Immature natural killer cell (primary cell): Measurements from ENCODE around the gene MAP3K5. TPM values are rescaled to one million over a fixed set of nuclear protein-coding genes. Genes with fewer than 3 reads are reported as not detected.

Source experiments
- DNase-seq, 3 donors: peaks; one replicate each; pipeline ENCODE4 v3.0.0; 2022; ENCODE audit warnings: mixed read lengths in 1 of 3
- H3K27ac Mint-ChIP-seq, 6 donors: one replicate each; pipeline ENCODE4 v1.8.0; 2020; ENCODE audit warnings: mixed read lengths in 6 of 6, mild to moderate bottlenecking in 5 of 6, inconsistent platforms in 4 of 6, moderate library complexity in 3 of 6
- H3K27me3 Mint-ChIP-seq, 3 donors: one replicate each; pipeline ENCODE4 v1.8.0; 2020 to 2021; ENCODE audit warnings: low read depth in 3 of 3, mild to moderate bottlenecking in 3 of 3, mixed read lengths in 3 of 3, moderate library complexity in 3 of 3, inconsistent platforms in 1 of 3
- H3K36me3 Mint-ChIP-seq, 3 donors: one replicate each; pipeline ENCODE4 v1.8.0; 2020; ENCODE audit warnings: mixed read lengths in 3 of 3, inconsistent platforms in 2 of 3, mild to moderate bottlenecking in 2 of 3
- H3K4me1 Mint-ChIP-seq, 2 donors: one replicate each; pipeline ENCODE4 v1.8.0; 2020; ENCODE audit warnings: inconsistent platforms in 2 of 2, mild to moderate bottlenecking in 2 of 2, mixed read lengths in 2 of 2, moderate library complexity in 1 of 2
- H3K4me3 Mint-ChIP-seq, 5 donors: one replicate each; pipeline ENCODE4 v1.8.0; 2020; ENCODE audit warnings: mild to moderate bottlenecking in 5 of 5, mixed read lengths in 5 of 5, inconsistent platforms in 3 of 5, moderate library complexity in 3 of 5
- H3K9me3 Mint-ChIP-seq, 6 donors: one replicate each; pipeline ENCODE4 v1.8.0; 2020; ENCODE audit warnings: mild to moderate bottlenecking in 6 of 6, mixed read lengths in 6 of 6, inconsistent platforms in 4 of 6, moderate library complexity in 3 of 6
- polyA plus RNA-seq, 3 donors: library from polyadenylated mRNA; unstranded; fragments of 300-500 nt; fragmentation: Illumina TruSeq; gene quantifications; one replicate each; pipeline ENCODE4 v1.2.3, GENCODE V29; 2021

The MAP3K5 gene
- polyA plus RNA-seq, 3 donors from 2014 or later: 5.5 to 13.8 (median 6.2) TPM

- no peaks in the 10 kb centered on the region for H3K9me3 Mint-ChIP-seq
- H3K4me3 Mint-ChIP-seq: no peak overlapping the region
- peaks cover 13 to 37% (median 17%) of the 10 kb centered on the region in 3 donors for H3K36me3 Mint-ChIP-seq
- peaks cover 0 to 2% (median 0%) of the 10 kb centered on the region in 3 donors for H3K27me3 Mint-ChIP-seq
- no peak overlapping the region for H3K27ac Mint-ChIP-seq
- no peak for DNase-seq
- peaks cover 32 to 38% of the 10 kb centered on the region in 2 donors for H3K4me1 Mint-ChIP-seq
Measured at GRCh38 chr6:136568129-136568528, 224.1 kb downstream of the MAP3K5 start.

- peaks cover 12 to 35% (median 13%) of the 10 kb centered on the region in 3 donors for H3K36me3 Mint-ChIP-seq
- H3K4me1 Mint-ChIP-seq: peaks cover 37 to 43% of the 10 kb centered on the region in 2 donors
- DNase-seq: no peak
- H3K4me3 Mint-ChIP-seq: no peak overlapping the region
- peaks cover 0 to 2% (median 0%) of the 10 kb centered on the region in 3 donors for H3K27me3 Mint-ChIP-seq
- H3K27ac Mint-ChIP-seq: no peak overlapping the region
- H3K9me3 Mint-ChIP-seq: no peaks in the 10 kb centered on the region
Measured at GRCh38 chr6:136567688-136568087, 224.6 kb downstream of the MAP3K5 start.

DNA sequence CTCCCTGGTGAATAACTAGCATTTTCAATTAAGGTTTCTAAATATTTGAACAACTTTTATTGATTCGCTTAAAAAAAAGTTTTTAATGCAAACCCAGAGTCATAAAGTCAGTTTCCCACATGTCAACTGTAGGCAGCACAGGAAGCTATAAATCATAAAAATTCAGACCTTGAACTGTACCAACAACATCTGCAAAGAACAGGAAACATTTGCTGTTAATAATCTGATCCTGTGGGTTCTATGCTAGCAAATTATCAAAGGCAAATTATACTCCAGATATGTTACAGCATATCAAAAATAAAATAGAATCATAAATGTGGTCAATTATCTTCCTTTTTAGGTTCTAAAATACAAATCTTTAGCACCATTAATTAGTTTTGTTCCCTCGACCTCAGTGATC lies 225.4 kb downstream of the MAP3K5 start:
- Mint-ChIP-seq H3K36me3 (peaks cover 10 to 32% (median 11%) of the 10 kb centered on the region in 3 donors), H3K9me3 (no peaks in the 10 kb centered on the region), H3K27ac (peak overlapping the region in 2 of 6 donors; percentile 43 to 70), H3K27me3 (peaks cover 0 to 2% (median 0%) of the 10 kb centered on the region in 3 donors), H3K4me3 (no peak overlapping the region), H3K4me1 (peaks cover 41 to 51% of the 10 kb centered on the region in 2 donors)
- DNase-seq: no peak

DNA sequence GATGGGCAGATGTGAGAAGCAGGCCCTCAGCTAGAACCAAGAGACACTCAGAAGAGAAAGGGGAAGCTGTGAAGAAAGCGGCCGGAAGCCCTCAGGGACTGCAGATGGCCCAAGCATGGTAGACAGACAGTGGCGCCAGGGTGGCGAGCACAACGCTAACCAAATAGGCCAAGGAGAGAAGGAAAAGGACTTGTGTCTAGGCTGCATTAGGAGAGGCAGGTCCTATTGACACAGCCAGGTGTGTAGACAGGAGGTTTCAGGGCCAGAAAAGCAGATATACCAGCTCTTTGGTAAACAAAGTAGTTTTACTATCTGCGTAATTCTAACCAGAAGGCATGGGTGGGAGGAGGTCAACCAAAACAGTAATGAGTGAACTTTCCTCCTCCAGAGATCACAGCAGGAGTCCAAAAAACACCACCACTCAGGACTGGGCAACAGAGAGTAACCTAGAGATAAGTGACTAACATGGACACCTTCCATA lies 226.2 kb downstream of the MAP3K5 start:
- no peak for DNase-seq
- Mint-ChIP-seq H3K27ac (peak overlapping the region in 5 of 6 donors; percentile 2 to 39 (median 23)), H3K27me3 (peaks cover 0 to 2% (median 0%) of the 10 kb centered on the region in 3 donors), H3K9me3 (no peaks in the 10 kb centered on the region), H3K4me1 (peaks cover 41 to 52% of the 10 kb centered on the region in 2 donors), H3K4me3 (peak overlapping the region in 2 of 5 donors; percentile 21 to 26), H3K36me3 (peaks cover 10 to 29% (median 12%) of the 10 kb centered on the region in 3 donors)

DNA sequence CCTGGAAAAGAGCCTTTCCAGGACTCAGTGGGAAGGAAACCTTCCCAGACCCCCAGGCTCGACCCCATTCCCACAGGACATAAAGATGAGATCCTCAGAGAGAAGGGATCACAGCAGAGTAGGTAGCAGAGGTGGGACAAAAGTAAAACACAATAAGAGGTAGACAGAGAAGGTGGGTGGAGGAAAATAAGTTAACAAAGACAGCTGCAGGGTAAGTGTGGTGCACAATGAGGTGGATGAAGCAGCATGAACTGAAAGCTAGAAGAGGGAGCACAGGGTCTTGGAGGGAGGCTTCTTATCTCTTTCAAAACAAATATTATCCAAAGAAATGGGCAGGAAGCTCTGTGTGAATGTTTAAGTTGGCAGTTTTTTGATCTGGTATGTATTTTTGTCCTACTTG lies 228.1 kb downstream of the MAP3K5 start:
- Mint-ChIP-seq H3K27me3 (peaks cover 0 to 2% (median 0%) of the 10 kb centered on the region in 3 donors), H3K36me3 (peaks cover 17 to 31% (median 19%) of the 10 kb centered on the region in 3 donors), H3K27ac (peak overlapping the region in 3 of 6 donors; percentile 6 to 65 (median 50)), H3K4me3 (peak overlapping the region; percentile 11 to 62 (median 25)), H3K4me1 (peaks cover 41 to 52% of the 10 kb centered on the region in 2 donors), H3K9me3 (no peaks in the 10 kb centered on the region)
- no peak for DNase-seq

- H3K4me3 Mint-ChIP-seq: peak overlapping the region; percentile 20 to 62 (median 34)
- H3K9me3 Mint-ChIP-seq: no peaks in the 10 kb centered on the region
- H3K4me1 Mint-ChIP-seq: peaks cover 41 to 52% of the 10 kb centered on the region in 2 donors
- peaks cover 0 to 2% (median 0%) of the 10 kb centered on the region in 3 donors for H3K27me3 Mint-ChIP-seq
- peaks cover 18 to 36% (median 22%) of the 10 kb centered on the region in 3 donors for H3K36me3 Mint-ChIP-seq
- DNase-seq: no peak
- peak overlapping the region in 3 of 6 donors; percentile 6 to 65 (median 50) for H3K27ac Mint-ChIP-seq
Measured at GRCh38 chr6:136563386-136564152, 228.7 kb downstream of the MAP3K5 start.

DNA sequence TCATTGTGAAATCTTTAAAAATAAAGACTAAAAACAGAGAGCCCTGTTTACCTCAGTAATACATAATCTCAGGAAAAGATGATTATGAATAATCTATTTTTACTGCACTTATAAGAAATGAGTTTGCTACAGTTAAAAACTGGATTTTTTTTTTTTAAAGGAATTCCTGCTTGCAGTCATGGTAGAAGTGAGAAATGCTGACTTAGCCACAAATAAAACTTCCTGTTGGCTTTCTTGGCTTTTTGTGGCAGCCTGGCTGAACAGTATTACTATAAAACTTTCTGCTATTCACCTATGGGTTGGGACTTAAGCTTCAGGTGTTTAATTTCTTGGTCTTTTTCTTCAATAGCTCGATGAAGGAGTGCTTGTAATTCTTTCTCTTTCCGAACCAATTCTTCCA lies 230.1 kb downstream of the MAP3K5 start:
- H3K36me3 Mint-ChIP-seq: peaks cover 29 to 45% (median 32%) of the 10 kb centered on the region in 3 donors

DNA sequence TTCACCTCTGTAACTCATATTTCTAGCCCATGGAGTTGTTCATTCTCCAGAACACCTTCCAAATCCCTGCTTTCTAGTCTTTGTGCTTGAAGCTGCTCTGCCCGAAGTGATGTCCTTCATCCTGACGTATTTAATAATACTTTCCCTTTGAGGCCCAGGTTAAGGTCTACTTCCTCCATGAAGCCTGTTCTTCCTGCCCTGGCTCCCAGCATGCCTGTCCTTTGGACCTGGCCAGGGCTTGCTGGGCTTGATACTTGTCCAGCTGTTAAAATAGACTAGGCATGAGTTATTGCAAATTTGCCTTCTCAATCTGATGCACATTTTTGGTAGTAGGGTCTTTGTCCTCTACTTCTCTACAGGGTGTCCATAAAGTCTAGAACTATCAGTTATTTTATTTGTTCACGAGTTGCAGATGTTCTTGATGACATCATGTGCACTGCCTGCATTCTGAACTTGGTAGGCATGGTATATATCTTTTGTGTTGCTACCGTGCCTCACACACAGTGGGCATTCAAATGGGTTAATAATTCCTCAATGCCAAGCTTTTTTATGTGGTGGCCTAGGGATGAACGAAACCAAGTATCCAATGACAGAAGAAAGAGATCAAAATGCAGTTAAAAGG lies 239.0 kb downstream of the MAP3K5 start:
- Mint-ChIP-seq H3K36me3 (peaks cover 10 to 20% (median 17%) of the 10 kb centered on the region in 3 donors), H3K4me1 (peaks cover 10 to 12% of the 10 kb centered on the region in 2 donors), H3K27ac (no peak overlapping the region), H3K27me3 (peaks cover 5 to 15% (median 14%) of the 10 kb centered on the region in 3 donors), H3K4me3 (no peak overlapping the region), H3K9me3 (no peaks in the 10 kb centered on the region)
- no peak for DNase-seq

More for the DNA sequence above, 230.1 kb downstream of the MAP3K5 start:
- peaks cover 37 to 51% of the 10 kb centered on the region in 2 donors for H3K4me1 Mint-ChIP-seq
- H3K4me3 Mint-ChIP-seq: no peak overlapping the region
- H3K27me3 Mint-ChIP-seq: peaks cover 0 to 3% (median 0%) of the 10 kb centered on the region in 3 donors
- no peak for DNase-seq
- H3K9me3 Mint-ChIP-seq: no peaks in the 10 kb centered on the region
- H3K27ac Mint-ChIP-seq: no peak overlapping the region

- Mint-ChIP-seq H3K9me3 (no peaks in the 10 kb centered on the region), H3K4me1 (peaks cover 10 to 12% of the 10 kb centered on the region in 2 donors), H3K27ac (no peak overlapping the region), H3K27me3 (peaks cover 5 to 18% (median 14%) of the 10 kb centered on the region in 3 donors), H3K36me3 (peaks cover under 1 to 10% (median 8%) of the 10 kb centered on the region in 3 donors), H3K4me3 (peak overlapping the region in 2 of 5 donors; percentile 25 to 64)
- no peak for DNase-seq
Measured at GRCh38 chr6:136552054-136552453, 240.2 kb downstream of the MAP3K5 start.

GRCh38 chr6:136551103-136551502 lies 241.2 kb downstream of the MAP3K5 start:
- H3K4me3 Mint-ChIP-seq: peak overlapping the region; percentile 54 to 84 (median 62)
- DNase-seq: no peak
- peaks cover 0 to 7% (median 5%) of the 10 kb centered on the region in 3 donors for H3K36me3 Mint-ChIP-seq
- peak overlapping the region in 1 of 6 donors; percentile 43 for H3K27ac Mint-ChIP-seq
- H3K9me3 Mint-ChIP-seq: no peaks in the 10 kb centered on the region
- peaks cover 5 to 22% (median 14%) of the 10 kb centered on the region in 3 donors for H3K27me3 Mint-ChIP-seq
- peaks cover 10 to 12% of the 10 kb centered on the region in 2 donors for H3K4me1 Mint-ChIP-seq

- Mint-ChIP-seq H3K27ac (peak within 1 kb of the TSS in 2 of 6 donors; percentile 3 to 47), H3K27me3 (peaks cover 5 to 22% (median 14%) of the 10 kb centered on the region in 3 donors), H3K4me3 (peak within 1 kb of the TSS; percentile 72 to 85 (median 78)), H3K4me1 (peaks cover 10 to 12% of the 10 kb centered on the region in 2 donors), H3K36me3 (peaks cover 0 to 7% (median 5%) of the 10 kb centered on the region in 3 donors), H3K9me3 (no peaks in the 10 kb centered on the region)
- peak; percentile 47 to 55 (median 55) for DNase-seq
Measured at GRCh38 chr6:136550330-136551071, 241.8 kb downstream of the MAP3K5 start, which contains the start of gene MAP7. Gene MAP7 (minus strand): TSS chr6:136550422. CDS start chr6:136550408, 14 bp downstream.

DNA sequence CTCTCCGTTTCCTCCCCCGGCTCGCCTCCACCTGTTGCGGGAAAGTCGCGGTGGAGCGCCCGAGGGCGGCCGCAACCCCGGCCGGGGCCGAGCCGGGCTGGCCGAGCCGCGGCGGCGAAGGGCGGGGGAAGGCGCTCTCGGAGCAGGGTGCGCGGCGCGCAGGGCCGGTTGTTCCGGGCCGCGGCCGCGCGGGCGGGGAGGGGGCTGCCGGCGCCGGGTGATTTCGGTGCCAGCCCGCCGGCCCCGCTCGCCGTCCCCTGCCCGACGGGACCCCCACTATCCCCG lies 242.3 kb downstream of the MAP3K5 start:
- Mint-ChIP-seq H3K4me1 (peaks cover 10 to 12% of the 10 kb centered on the region in 2 donors), H3K27ac (no peak overlapping the region), H3K4me3 (peak overlapping the region in 3 of 5 donors; percentile 40 to 54 (median 53)), H3K9me3 (no peaks in the 10 kb centered on the region), H3K27me3 (peaks cover 7 to 19% (median 14%) of the 10 kb centered on the region in 3 donors), H3K36me3 (peaks cover 0 to 2% (median 2%) of the 10 kb centered on the region in 3 donors)
- DNase-seq: no peak
